Renal cortex interstitium (tissue), 11 donors: Measurements from ENCODE around the gene KCNJ4. TPM values are rescaled to one million over a fixed set of nuclear protein-coding genes. Genes with fewer than 3 reads are reported as not detected.

Experiments
- DNase-seq, 11 donors: peaks; one replicate each; pipeline ENCODE4 v3.0.0-alpha.2; 2013; ENCODE audit warnings: low read depth in 9 of 11, low spot score in 4 of 11; ENCODE audit errors: extremely low read depth in 1 of 11
- polyA plus RNA-seq, 3 donors: library from polyadenylated mRNA; unstranded; fragments of 120-200 nt; gene quantifications; one replicate each; pipeline ENCODE4 v1.2.1, GENCODE V29; 2013; ENCODE audit not compliant: insufficient read length in 3 of 3

Gene KCNJ4
- polyA plus RNA-seq, 3 donors: 0.28 to 0.30 (median 0.29) TPM

GRCh38 chr22:38456272-38456835 is 1.4 kb upstream of the KCNJ4 start:
- DNase-seq: no peak

- DNase-seq: no peak
Observed at GRCh38 chr22:38455530-38456271, 702 bp upstream of the KCNJ4 start.

- no peak for DNase-seq
Observed at GRCh38 chr22:38454353-38455075, 485 bp downstream of the KCNJ4 start.

GRCh38 chr22:38453996-38454352 is 1.0 kb downstream of the KCNJ4 start:
- no peak for DNase-seq

GRCh38 chr22:38453066-38453672 is 1.8 kb downstream of the KCNJ4 start:
- DNase-seq: no peak

GRCh38 chr22:38452373-38453065 is 2.5 kb downstream of the KCNJ4 start:
- no peak for DNase-seq

GRCh38 chr22:38451864-38452263 is 3.1 kb downstream of the KCNJ4 start:
- DNase-seq: no peak

- DNase-seq: no peak
Observed at GRCh38 chr22:38451404-38451803, 3.6 kb downstream of the KCNJ4 start.

- no peak for DNase-seq
Observed at GRCh38 chr22:38450234-38450797, 4.7 kb downstream of the KCNJ4 start.

GRCh38 chr22:38449776-38450175 is 5.2 kb downstream of the KCNJ4 start:
- DNase-seq: no peak

- DNase-seq: no peak
Observed at GRCh38 chr22:38448945-38449745, 5.9 kb downstream of the KCNJ4 start.

GRCh38 chr22:38446018-38446601 is 8.9 kb downstream of the KCNJ4 start:
- DNase-seq: no peak

GRCh38 chr22:38444783-38445182 is 10.2 kb downstream of the KCNJ4 start:
- no peak for DNase-seq

GRCh38 chr22:38443628-38444521 is 11.1 kb downstream of the KCNJ4 start:
- no peak for DNase-seq

GRCh38 chr22:38442967-38443627 is 11.9 kb downstream of the KCNJ4 start:
- DNase-seq: no peak

GRCh38 chr22:38441620-38442287 is 13.2 kb downstream of the KCNJ4 start:
- no peak for DNase-seq
